Bronchial epithelial cell (primary cell): Measurements from ENCODE around the gene DYNLL2. TPM values are rescaled to one million over a fixed set of nuclear protein-coding genes. Genes with fewer than 3 reads are reported as not detected.

Experiments
- DNase-seq: peaks from one replicate; pipeline ENCODE4 v3.0.0-alpha.2; 2010; ENCODE audit warnings: low read depth
- FAIRE-seq: peaks from 2 replicates; lab custom pipeline; 2011; peaks lifted over from hg19 to GRCh38; lab: Jason Lieb, UNC
- H3K27me3 ChIP-seq: 2 replicates; pipeline ENCODE4 v1.5.1; 2011; ENCODE audit warnings: low read length; ENCODE audit not compliant: control insufficient read depth, insufficient read depth
- H3K36me3 ChIP-seq: 2 replicates; pipeline ENCODE4 v1.5.1; 2011; ENCODE audit warnings: low read length; ENCODE audit not compliant: control insufficient read depth, insufficient read depth
- H3K4me3 ChIP-seq: 2 replicates; pipeline ENCODE4 v1.5.1; 2011; ENCODE audit warnings: mild to moderate bottlenecking, low read depth, low read length, control low read depth
- total RNA-seq: library from RNA; depleted of rRNA; stranded (reverse); fragments of >200 nt; gene quantifications from 2 replicates; pipeline ENCODE4 v1.2.1, GENCODE V29; 2014
- TF ChIP-seq, protein P1 (sequence below): IDR thresholded peaks from 2 replicates; pipeline ENCODE4 v1.5.1; 2011; ENCODE audit warnings: mild to moderate bottlenecking, moderate library complexity, low read length, control low read depth, inconsistent platforms; ENCODE audit not compliant: insufficient read depth, severe bottlenecking

Gene DYNLL2
- total RNA-seq, 1 donor from 2014 or later, result 16.8 TPM

DNA sequence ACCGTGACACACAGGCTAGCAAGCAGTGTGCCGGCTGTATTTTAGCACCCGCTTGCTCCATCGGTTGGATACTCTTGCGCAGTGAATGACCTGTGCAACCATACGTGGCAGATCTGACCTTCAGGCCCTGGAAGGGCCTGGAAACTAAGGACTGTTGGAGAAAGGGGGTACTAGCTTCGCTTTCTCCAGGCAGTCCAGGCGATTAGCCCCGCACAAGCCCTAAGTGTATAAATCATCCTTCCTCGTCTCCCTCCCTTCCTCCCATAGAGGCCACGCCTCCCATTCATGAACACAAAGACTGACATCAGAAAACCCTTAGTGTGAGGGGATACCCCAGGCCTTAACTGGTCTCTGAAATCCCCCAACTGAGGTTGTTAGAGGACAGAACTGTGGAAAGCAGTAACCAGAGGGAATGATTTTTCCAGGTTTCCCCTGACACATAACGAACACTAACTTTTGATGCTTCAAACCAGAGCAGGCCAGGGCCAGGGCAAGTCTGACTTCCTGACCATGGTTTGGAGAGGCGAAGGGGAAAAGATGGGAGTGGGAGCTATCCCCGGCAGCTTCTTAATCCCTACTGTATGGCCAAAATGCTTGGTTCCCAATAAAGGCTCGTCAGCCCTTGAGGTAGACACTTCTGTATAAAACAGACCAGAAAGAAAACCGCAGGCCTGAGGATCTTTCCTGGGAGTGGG is 1.4 kb upstream of the DYNLL2 start:
- FAIRE-seq (no peak), DNase-seq (no peak)
- Histone ChIP-seq H3K4me3 (no peak overlapping the region), H3K27me3 (no peaks in the 10 kb centered on the region), H3K36me3 (peaks cover 2% of the 10 kb centered on the region)
- TF ChIP-seq, protein P1, sequence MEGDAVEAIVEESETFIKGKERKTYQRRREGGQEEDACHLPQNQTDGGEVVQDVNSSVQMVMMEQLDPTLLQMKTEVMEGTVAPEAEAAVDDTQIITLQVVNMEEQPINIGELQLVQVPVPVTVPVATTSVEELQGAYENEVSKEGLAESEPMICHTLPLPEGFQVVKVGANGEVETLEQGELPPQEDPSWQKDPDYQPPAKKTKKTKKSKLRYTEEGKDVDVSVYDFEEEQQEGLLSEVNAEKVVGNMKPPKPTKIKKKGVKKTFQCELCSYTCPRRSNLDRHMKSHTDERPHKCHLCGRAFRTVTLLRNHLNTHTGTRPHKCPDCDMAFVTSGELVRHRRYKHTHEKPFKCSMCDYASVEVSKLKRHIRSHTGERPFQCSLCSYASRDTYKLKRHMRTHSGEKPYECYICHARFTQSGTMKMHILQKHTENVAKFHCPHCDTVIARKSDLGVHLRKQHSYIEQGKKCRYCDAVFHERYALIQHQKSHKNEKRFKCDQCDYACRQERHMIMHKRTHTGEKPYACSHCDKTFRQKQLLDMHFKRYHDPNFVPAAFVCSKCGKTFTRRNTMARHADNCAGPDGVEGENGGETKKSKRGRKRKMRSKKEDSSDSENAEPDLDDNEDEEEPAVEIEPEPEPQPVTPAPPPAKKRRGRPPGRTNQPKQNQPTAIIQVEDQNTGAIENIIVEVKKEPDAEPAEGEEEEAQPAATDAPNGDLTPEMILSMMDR, result no peak

DNA sequence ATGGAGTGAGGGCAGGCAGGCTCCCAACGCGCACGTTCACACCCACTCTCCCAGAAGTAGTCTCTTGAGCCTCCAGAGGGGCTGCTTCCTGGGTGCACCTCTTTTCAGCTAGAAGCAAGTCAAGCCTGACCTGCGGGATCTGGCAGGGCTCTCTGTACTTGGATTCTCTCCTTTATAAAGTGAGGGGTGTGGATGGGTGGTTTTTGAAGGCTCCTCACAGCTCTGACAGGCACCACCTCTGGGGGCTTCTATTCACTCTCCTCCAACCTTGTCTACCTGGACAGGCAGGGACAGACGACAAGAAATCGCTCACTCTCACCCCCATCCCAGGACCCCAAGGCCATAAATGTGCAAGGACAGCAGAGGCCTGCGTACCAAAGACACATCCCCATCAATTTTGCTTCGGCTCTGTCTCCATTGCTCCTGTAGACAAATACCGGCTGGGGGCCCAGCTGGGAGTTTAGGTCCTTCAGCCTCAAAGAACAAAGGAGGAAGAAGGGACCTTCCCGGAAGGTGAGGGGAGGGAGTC is 814 bp upstream of the DYNLL2 start:
- Histone ChIP-seq H3K4me3 (no peak overlapping the region), H3K27me3 (no peaks in the 10 kb centered on the region), H3K36me3 (peaks cover 6% of the 10 kb centered on the region)
- TF ChIP-seq, protein P1, result no peak
- DNase-seq (no peak), FAIRE-seq (no peak)

DNA sequence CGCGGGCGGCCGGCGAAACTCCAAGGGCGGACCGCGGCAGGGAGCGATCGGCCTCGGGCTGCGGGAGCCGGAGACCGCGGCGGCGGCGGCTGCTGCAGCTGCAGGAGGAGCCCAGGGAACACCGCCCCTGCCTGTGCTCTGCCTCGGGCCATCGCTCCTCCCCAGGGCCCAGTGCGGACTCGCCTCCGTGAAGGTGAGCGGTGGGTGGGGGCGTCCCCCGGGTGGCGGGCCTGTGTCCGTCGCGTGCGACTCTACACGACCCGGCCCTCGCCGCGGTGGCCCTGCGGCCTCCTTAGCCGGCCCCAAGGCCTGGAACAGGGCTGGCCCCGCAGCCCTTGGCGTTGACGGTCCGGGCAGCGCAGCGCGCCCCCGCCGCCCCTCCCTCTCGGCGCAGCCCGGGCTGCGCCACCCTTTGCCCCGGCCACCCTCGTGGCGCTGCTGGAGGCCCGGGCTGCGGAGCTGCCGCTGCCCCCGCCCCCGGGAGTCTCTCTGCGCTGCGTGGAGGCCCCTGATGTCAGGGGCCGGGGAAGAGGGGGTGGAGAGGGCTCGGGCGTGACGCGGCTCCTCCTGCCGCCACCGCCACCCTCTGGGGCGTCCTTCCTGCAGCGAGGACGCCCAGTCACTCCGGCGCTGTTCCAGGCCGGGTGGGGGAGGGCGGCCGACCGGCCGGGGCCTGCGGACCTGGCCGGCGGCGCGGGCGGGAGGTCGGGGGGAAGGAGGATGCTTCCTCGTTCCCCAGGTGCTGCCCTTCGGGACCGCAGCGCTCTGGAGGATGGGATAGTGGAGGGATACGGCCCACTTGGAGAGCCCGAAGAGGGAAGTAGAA is 485 bp downstream of the DYNLL2 start:
- FAIRE-seq, result no peak
- Histone ChIP-seq H3K27me3 (no peaks in the 10 kb centered on the region), H3K4me3 (peak overlapping the region; percentile 92), H3K36me3 (peaks cover 8% of the 10 kb centered on the region)
- peak; percentile 25 for DNase-seq
- TF ChIP-seq, protein P1, result no peak

DNA sequence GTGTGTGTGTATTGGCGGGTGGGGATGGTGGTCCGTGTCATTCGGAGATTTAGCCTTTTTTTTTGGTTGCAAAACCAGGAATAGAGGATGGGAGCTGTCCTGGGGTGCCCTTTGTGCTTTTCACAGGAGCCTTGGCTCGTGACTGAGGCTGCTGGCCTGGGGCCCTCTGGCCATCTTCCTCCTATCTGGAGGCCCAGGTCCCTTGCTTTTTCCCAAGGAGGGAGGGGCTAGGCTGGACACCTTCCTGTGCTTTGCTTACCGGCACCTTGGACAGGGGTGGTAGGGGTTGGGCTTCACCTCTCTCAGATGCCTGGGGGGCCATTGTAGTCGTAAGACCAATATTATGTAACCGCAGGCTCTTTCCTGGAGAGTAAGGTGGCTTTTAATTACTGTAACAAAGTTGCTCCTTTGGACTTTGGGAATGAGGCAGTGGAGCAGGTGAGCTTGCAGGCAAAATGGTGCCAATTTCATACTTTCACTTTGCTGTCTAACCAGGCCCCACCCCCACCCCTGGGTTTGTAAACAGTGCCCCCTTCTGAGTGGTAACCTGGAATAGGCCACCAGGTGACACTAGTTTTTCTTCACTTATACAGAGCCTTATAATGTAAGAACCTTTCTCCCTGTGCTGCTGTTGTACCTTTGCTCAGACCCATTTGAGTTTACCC is 1.2 kb downstream of the DYNLL2 start:
- TF ChIP-seq, protein P1, result peak; percentile 29
- Histone ChIP-seq H3K36me3 (peaks cover 10% of the 10 kb centered on the region), H3K4me3 (peak overlapping the region; percentile 92), H3K27me3 (no peaks in the 10 kb centered on the region)
- no peak for FAIRE-seq
- peak; percentile 41 for DNase-seq

DNA sequence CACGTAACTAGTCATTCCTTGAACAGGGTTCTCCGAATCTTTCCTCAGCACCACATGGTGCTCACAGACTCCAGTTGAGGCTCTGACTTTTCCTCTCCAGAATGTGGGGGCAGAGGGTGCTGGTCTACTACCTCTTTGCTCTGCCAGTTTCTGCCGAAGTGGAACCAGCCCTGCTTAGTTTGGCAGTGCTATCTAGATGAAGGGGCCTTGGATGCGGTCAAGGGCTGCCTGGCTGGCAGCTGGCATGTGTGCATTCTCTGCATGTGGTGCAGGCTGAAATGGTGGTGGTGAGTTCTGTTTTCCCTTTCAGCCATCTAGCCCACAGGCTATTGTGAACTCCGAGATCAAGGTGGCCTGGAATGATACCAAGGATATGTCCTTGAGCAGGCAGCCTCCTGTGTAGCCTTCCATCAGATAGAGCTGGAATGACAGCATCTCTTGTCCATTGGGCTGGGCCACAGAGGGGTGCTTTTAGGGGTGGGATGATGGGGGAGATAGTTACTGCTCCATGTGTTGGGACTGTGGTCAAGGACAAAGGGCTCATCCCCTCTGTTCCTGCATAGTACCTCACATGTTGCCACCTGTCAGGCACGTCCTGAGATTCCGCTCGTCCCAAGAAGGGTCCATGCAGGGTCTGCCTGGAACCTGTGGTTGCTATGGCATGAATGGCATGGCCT is 2.0 kb downstream of the DYNLL2 start:
- Histone ChIP-seq H3K36me3 (peaks cover 12% of the 10 kb centered on the region), H3K4me3 (no peak overlapping the region), H3K27me3 (no peaks in the 10 kb centered on the region)
- TF ChIP-seq, protein P1, result no peak
- FAIRE-seq (peak; percentile 70), DNase-seq (no peak)
